Measurements from ENCODE around the gene RIPK4. TPM values are rescaled to one million over a fixed set of nuclear protein-coding genes. Genes with fewer than 3 reads are reported as not detected.

RIPK4 gene
- total RNA-seq, 1 experiment from 2014 or later, result 67.4 TPM

DNA sequence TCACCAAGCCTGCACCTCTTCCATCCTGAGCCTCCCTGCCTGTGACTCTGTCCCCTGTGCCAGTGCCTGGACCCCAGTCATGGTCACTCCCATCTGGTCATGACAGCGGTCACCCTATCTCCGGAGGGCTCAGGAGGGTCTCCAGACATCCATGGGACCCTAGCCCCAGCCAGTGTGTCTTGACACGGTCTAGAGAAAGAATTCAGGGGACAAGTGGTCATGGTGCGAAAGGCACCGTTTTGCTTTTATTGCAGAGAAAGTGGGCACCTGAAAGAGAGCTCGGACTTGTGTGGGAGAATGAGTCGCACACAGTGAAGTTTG, 4.7 kb upstream of the RIPK4 start:
- Histone ChIP-seq H3K36me3 (ENCODE audit: control insufficient read depth, insufficient read depth, low read length) (no peaks in the 10 kb centered on the region; the same call in 1 of the 2 replicates), H3K4me3 (ENCODE audit: low read depth in 2 of 2, low read length in 2 of 2) (no peak overlapping the region), H3K9me3 (ENCODE audit: control insufficient read depth, insufficient read depth, low read depth, low read length) (no peaks in the 10 kb centered on the region), H3K4me1 (ENCODE audit: control insufficient read depth, insufficient read depth, low read length) (peaks cover 42% of the 10 kb centered on the region), H3K27ac (ENCODE audit: low read length) (peak overlapping the region; percentile 61), H3K27me3 (ENCODE audit: control insufficient read depth, insufficient read depth, low read length) (no peaks in the 10 kb centered on the region)
- no TSS peak for BruUV-seq (replicated peaks)
- ATAC-seq (no peak), DNase-seq (ENCODE audit: low read depth, low spot score) (no peak)
- TF ChIP-seq CTCF (IDR thresholded peaks at IDR 0.05) (no peak), SIN3A (IDR thresholded peaks at IDR 0.05; ENCODE audit: borderline replicate concordance, insufficient read depth, low read depth, low read length) (no peak), REST (IDR thresholded peaks at IDR 0.05; ENCODE audit: insufficient read depth in 1 of 2, low read depth in 2 of 2, low read length in 1 of 2) (no peak), POLR2AphosphoS5 (IDR thresholded peaks at IDR 0.05; ENCODE audit: low read depth, low read length) (no peak), TCF7L2 (IDR thresholded peaks at IDR 0.05; ENCODE audit: low read depth, low read length) (no peak)
- intact Hi-C loops (cut with micrococcal nuclease; ENCODE audit: unreplicated experiment), result no loop called here
- ChIA-PET CTCF (interaction anchor here (1.7 kb wide), 1 partner anchor 159 kb away, joined by 8 read pairs; no protein-coding TSS in a partner anchor), POLR2A (no interaction called here)
- in situ Hi-C loops (cut with HindIII; ENCODE audit: low pct_unique_long_range_greater_than_20kb, low sequenced_read_pairs), result loop anchor here (25.0 kb wide), 1 partner anchor 159 kb away; no protein-coding TSS in a partner anchor

GRCh38 chr21:41770901-41771624, 4.2 kb upstream of the RIPK4 start:
- no TSS peak for BruUV-seq (replicated peaks)
- TF ChIP-seq CTCF (IDR thresholded peaks at IDR 0.05) (no peak), SIN3A (IDR thresholded peaks at IDR 0.05; ENCODE audit: borderline replicate concordance, insufficient read depth, low read depth, low read length) (no peak), REST (IDR thresholded peaks at IDR 0.05; ENCODE audit: insufficient read depth in 1 of 2, low read depth in 2 of 2, low read length in 1 of 2) (no peak), TCF7L2 (IDR thresholded peaks at IDR 0.05; ENCODE audit: low read depth, low read length) (no peak)
- H3K27me3 ChIP-seq (ENCODE audit: control insufficient read depth, insufficient read depth, low read length), result no peaks in the 10 kb centered on the region
- H3K27ac ChIP-seq (ENCODE audit: low read length), result peak overlapping the region; percentile 95
- ATAC-seq (no peak), DNase-seq (ENCODE audit: low read depth, low spot score) (no peak)
- intact Hi-C loops (cut with micrococcal nuclease; ENCODE audit: unreplicated experiment) (no loop called here), in situ Hi-C loops (cut with HindIII; ENCODE audit: low pct_unique_long_range_greater_than_20kb, low sequenced_read_pairs) (loop anchor here (25.0 kb wide), 1 partner anchor 159 kb away; no protein-coding TSS in a partner anchor)
- peaks cover 42% of the 10 kb centered on the region for H3K4me1 ChIP-seq (ENCODE audit: control insufficient read depth, insufficient read depth, low read length)
- H3K9me3 ChIP-seq (ENCODE audit: control insufficient read depth, insufficient read depth, low read depth, low read length), result no peaks in the 10 kb centered on the region
- CTCF ChIA-PET, result interaction anchor here (1.7 kb wide), 1 partner anchor 158 kb away, joined by 8 read pairs; no protein-coding TSS in a partner anchor
- H3K4me3 ChIP-seq (ENCODE audit: low read depth in 2 of 2, low read length in 2 of 2), result no peak overlapping the region
- POLR2A ChIA-PET, result no interaction called here
- H3K36me3 ChIP-seq (ENCODE audit: control insufficient read depth, insufficient read depth, low read length), result no peaks in the 10 kb centered on the region; the same call in 1 of the 2 replicates

Data from Panc1 (cell line).